A549 (cell line): Measurements from ENCODE around the gene CCDC33. TPM values are rescaled to one million over a fixed set of nuclear protein-coding genes. Genes with fewer than 3 reads are reported as not detected.

Experiments
- ATAC-seq, 2 experiments: fragments of 200-7000 bp in 1 of 2; fragments of >200 bp in 1 of 2; cut with Nextera tagmentation in 1 of 2; cut with Tn5 transposase in 1 of 2; 3 replicates each; pipeline versions ENCODE4 v1.8.0 to v1.9.1; 2018 to 2020; ENCODE audit warnings: mild to moderate bottlenecking in 1 of 2, moderate library complexity in 1 of 2
- CTCF ChIA-PET: fragments of 300-600 bp; sonication (Branson Sonifier 250); formaldehyde crosslinking; extraction: SDS; loops from one replicate; lab custom pipeline; 2021; ENCODE audit warnings: antibody characterized with exemption, inconsistent platforms; lab: Yijun Ruan, JAX
- POLR2A ChIA-PET: fragments of 350-600 bp; formaldehyde crosslinking; extraction: SDS; loops from one replicate; lab custom pipeline; 2021; ENCODE audit warnings: antibody characterized with exemption, inconsistent platforms; lab: Yijun Ruan, JAX
- DNase-seq, 2 experiments: peaks; one replicate each; pipeline versions ENCODE4 v3.0.0 to v3.0.0-alpha.2; 2011 to 2016; ENCODE audit warnings: low read depth in 1 of 2, low spot score in 1 of 2
- FAIRE-seq: peaks from 2 replicates; lab custom pipeline; 2011; peaks lifted over from hg19 to GRCh38; lab: Jason Lieb, UNC
- H3K27ac ChIP-seq, 2 experiments: fragments of >200 bp; sonication (Bioruptor Twin); formaldehyde crosslinking; 3 replicates each; pipeline ENCODE4 v1.5.1; 2016 to 2017
- H3K4me1 ChIP-seq: fragments of >200 bp; sonication (Bioruptor Twin); formaldehyde crosslinking; 3 replicates; pipeline ENCODE4 v1.6.1; 2016
- H3K4me2 ChIP-seq: fragments of >200 bp; sonication (Bioruptor Twin); formaldehyde crosslinking; 3 replicates; pipeline ENCODE4 v1.6.1; 2016
- H3K4me3 ChIP-seq: fragments of >200 bp; sonication (Bioruptor Twin); formaldehyde crosslinking; 3 replicates; pipeline ENCODE4 v1.5.1; 2016
- H3K9me3 ChIP-seq: fragments of >200 bp; sonication (Bioruptor Twin); formaldehyde crosslinking; 3 replicates; pipeline ENCODE4 v1.6.1; 2016
- BCL3 ChIP-seq: fragments of >200 bp; sonication (Bioruptor Twin); formaldehyde crosslinking; IDR thresholded peaks from 3 replicates; pipeline ENCODE4 v1.6.1; 2016
- BHLHE40 ChIP-seq: IDR thresholded peaks from 2 replicates; pipeline ENCODE4 v1.6.1; 2012; ENCODE audit warnings: low read depth, low read length, inconsistent platforms
- CBX2 ChIP-seq: fragments of 200-600 bp; sonication (generic); IDR thresholded peaks from 2 replicates; pipeline ENCODE4 v1.6.1; 2016; ENCODE audit warnings: low read depth, mild to moderate bottlenecking, borderline replicate concordance
- CBX8 ChIP-seq: fragments of 200-600 bp; sonication (generic); IDR thresholded peaks from 2 replicates; pipeline ENCODE4 v1.6.1; 2016
- CHD2 ChIP-seq: fragments of 150-350 bp; IDR thresholded peaks from 2 replicates; pipeline ENCODE4 v1.6.1; 2014; ENCODE audit warnings: low read length; ENCODE audit not compliant: partially characterized antibody
- CTCF ChIP-seq: fragments of >200 bp; sonication (Bioruptor Twin); formaldehyde crosslinking; IDR thresholded peaks from 3 replicates; pipeline ENCODE4 v1.5.1; 2016
- EHMT2 ChIP-seq: fragments of 200-600 bp; sonication (generic); IDR thresholded peaks from 2 replicates; pipeline ENCODE4 v1.6.1; 2016; ENCODE audit warnings: antibody characterized with exemption, low read depth, mild to moderate bottlenecking, moderate library complexity
- FOXS1 ChIP-seq: fragments of 250-450 bp; sonication (Bioruptor Pico); IDR thresholded peaks from 2 replicates; pipeline ENCODE4 v1.5.0; 2020; ENCODE audit warnings: mild to moderate bottlenecking, moderate library complexity
- GATA3 ChIP-seq: IDR thresholded peaks from 2 replicates; pipeline ENCODE4 v1.6.1; 2012; ENCODE audit warnings: borderline replicate concordance
- HDAC2 ChIP-seq: fragments of 200-600 bp; sonication (generic); IDR thresholded peaks from 2 replicates; pipeline ENCODE4 v1.6.1; 2016
- HEYL ChIP-seq: fragments of 250-450 bp; sonication (Bioruptor Pico); IDR thresholded peaks from 2 replicates; pipeline ENCODE4 v1.8.0; 2021; ENCODE audit warnings: mild to moderate bottlenecking, moderate library complexity
- HMGXB4 ChIP-seq: fragments of 250-450 bp; sonication (Bioruptor Pico); IDR thresholded peaks from 2 replicates; pipeline ENCODE4 v1.5.0; 2021; ENCODE audit warnings: mild to moderate bottlenecking, moderate library complexity, borderline replicate concordance
- HOXB13 ChIP-seq: fragments of 250-450 bp; sonication (Bioruptor Pico); IDR thresholded peaks from 2 replicates; pipeline ENCODE4 v1.5.0; 2020; ENCODE audit warnings: low read depth, mild to moderate bottlenecking, moderate library complexity
- JUNB ChIP-seq: fragments of >200 bp; sonication (Bioruptor Twin); formaldehyde crosslinking; IDR thresholded peaks from 2 replicates; pipeline ENCODE4 v1.6.1; 2016
- KDM1A ChIP-seq: fragments of 200-600 bp; sonication (generic); IDR thresholded peaks from 2 replicates; pipeline ENCODE4 v1.6.1; 2016; ENCODE audit warnings: low read depth, mild to moderate bottlenecking
- KDM5A ChIP-seq: fragments of 200-600 bp; sonication (generic); IDR thresholded peaks from 2 replicates; pipeline ENCODE4 v1.6.1; 2016; ENCODE audit warnings: antibody characterized with exemption, mild to moderate bottlenecking
- NR3C1 ChIP-seq: fragments of >200 bp; sonication (Bioruptor Twin); formaldehyde crosslinking; IDR thresholded peaks from 3 replicates; pipeline ENCODE4 v1.6.1; 2017
- PHF8 ChIP-seq: fragments of 200-600 bp; sonication (generic); IDR thresholded peaks from 2 replicates; pipeline ENCODE4 v1.6.1; 2016; ENCODE audit warnings: low read depth, mild to moderate bottlenecking, antibody characterized with exemption, moderate library complexity, borderline replicate concordance
- POLR2AphosphoS2 ChIP-seq: conservative IDR thresholded peaks from 2 replicates; pipeline ENCODE4 v1.6.1; 2012; ENCODE audit warnings: low read length, improper control_type of control experiment, inconsistent platforms
- RARB ChIP-seq: fragments of 250-450 bp; sonication (Bioruptor Pico); IDR thresholded peaks from 2 replicates; pipeline ENCODE4 v1.8.0; 2021; ENCODE audit warnings: mild to moderate bottlenecking, moderate library complexity
- TFCP2L1 ChIP-seq: fragments of 250-450 bp; sonication (Bioruptor Pico); IDR thresholded peaks from 2 replicates; pipeline ENCODE4 v1.5.0; 2021; ENCODE audit warnings: mild to moderate bottlenecking
- ZC3H11A ChIP-seq: fragments of 450-650 bp; IDR thresholded peaks from 2 replicates; pipeline ENCODE4 v1.6.1; 2014; ENCODE audit warnings: antibody characterized with exemption, mild to moderate bottlenecking
- ZFP36 ChIP-seq: fragments of 450-650 bp; IDR thresholded peaks from 2 replicates; pipeline ENCODE4 v1.6.1; 2014; ENCODE audit warnings: borderline replicate concordance; ENCODE audit not compliant: partially characterized antibody
- ZNF302 ChIP-seq: fragments of 250-450 bp; sonication (Bioruptor Pico); IDR thresholded peaks from 2 replicates; pipeline ENCODE4 v1.9.0; 2021; ENCODE audit warnings: inconsistent platforms, mild to moderate bottlenecking, moderate library complexity
- WGBS: methylation state at CpG from one replicate; pipeline ENCODE4 v1.1.6; 2017; ENCODE audit errors: missing lambda C conversion rate; 5-methylcytosine and 5-hydroxymethylcytosine counted together
- polyA plus RNA-seq, 4 experiments: library from polyadenylated mRNA; depleted of rRNA in 3 of 4; stranded (reverse); fragments of >200 nt; fragmentation: RNase III in 1 of 4; extraction: RNeasy Plus Mini Kit Qiagen cat#74134 plus additional on column Dnase treatment in 1 of 4; gene quantifications; 2 replicates in 3 of 4; 3 replicates in 1 of 4; pipeline ENCODE4 v1.2.3, GENCODE V29; 2011 to 2017
- TF ChIP-seq, protein P1 (sequence below): fragments of >200 bp; sonication (Bioruptor Twin); formaldehyde crosslinking; IDR thresholded peaks from 2 replicates; pipeline ENCODE4 v1.6.1; 2016

The CCDC33 gene
- polyA plus RNA-seq, 2 of the 4 experiments (the other 2 are of a cell fraction): 5.9 to 9.2 TPM

DNA sequence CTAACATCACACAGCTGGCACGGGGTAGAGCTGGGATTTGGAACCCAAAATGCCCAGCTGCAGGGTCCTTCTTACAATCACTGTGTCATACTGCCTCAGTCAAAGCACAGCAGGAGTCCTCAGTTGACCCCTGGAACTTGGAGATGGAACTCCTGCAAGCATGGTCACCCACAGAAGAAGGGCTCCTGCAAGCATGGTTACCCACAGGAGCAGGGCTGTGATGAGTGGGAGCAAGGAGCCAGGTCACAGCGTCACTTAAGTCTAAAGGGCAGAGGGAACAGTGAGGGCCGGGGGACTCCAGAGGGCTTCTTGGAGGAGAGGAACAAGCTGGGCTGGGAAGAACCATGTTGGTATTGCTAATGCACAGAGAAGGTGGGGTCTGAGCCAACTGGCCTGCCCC lies 24.9 kb downstream of the CCDC33 start:
- Histone ChIP-seq H3K4me1 (no peaks in the 10 kb centered on the region), H3K4me2 (no peak overlapping the region), H3K27ac (no peak overlapping the region), H3K4me3 (no peak overlapping the region), H3K9me3 (no peaks in the 10 kb centered on the region)
- TF ChIP-seq TFCP2L1 (CRISPR knock-in tag) (no peak), HOXB13 (no peak), HDAC2 (no peak), JUNB (no peak), KDM1A (no peak), GATA3 (no peak), HMGXB4 (no peak), FOXS1 (CRISPR knock-in tag) (no peak), BCL3 (no peak), ZNF302 (CRISPR knock-in tag) (no peak), PHF8 (no peak), CHD2 (no peak), POLR2AphosphoS2 (no peak), HEYL (no peak), ZFP36 (no peak), NR3C1 (no peak), EHMT2 (no peak), CTCF (no peak), CBX2 (no peak), CBX8 (no peak)
- CTCF ChIA-PET: interaction anchor here (0.9 kb wide), 1 partner anchor 16 kb away, joined by 3 read pairs; no protein-coding TSS in a partner anchor
- no peak for FAIRE-seq
- DNase-seq: no peak
- POLR2A ChIA-PET: no interaction called here
- WGBS: 56% methylated on average over 3 of the region's 3 CpGs
- ATAC-seq: no peak

DNA sequence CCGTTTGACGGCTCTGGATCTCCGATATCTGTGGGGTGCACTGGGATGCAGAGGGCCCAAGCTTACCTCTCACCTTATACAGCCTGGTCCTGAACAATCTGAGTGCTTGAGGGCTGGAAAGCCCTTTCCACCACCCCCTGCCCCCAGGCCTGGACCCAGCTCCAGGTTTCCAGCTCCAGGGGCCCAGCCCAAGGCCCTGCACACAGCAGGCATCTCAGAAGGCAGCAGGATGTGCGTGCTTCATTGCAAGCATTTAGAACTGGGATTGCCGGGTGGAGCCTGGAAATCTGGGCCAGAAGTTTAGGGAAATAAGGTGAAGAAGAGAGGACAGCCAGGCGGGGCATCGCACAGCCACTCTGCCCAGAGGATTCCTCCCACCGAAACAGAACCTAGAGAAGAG lies 25.6 kb downstream of the CCDC33 start:
- 77% methylated on average over 7 of the region's 8 CpGs for whole genome bisulfite sequencing
- FAIRE-seq: no peak
- no peaks in the 10 kb centered on the region for H3K4me1 ChIP-seq

More for the DNA sequence above, 25.6 kb downstream of the CCDC33 start:
- ATAC-seq (no peak), DNase-seq (no peak)
- ChIA-PET POLR2A (no interaction called here), CTCF (interaction anchor here (0.6 kb wide), 1 partner anchor 116 kb away, joined by 5 read pairs; no protein-coding TSS in a partner anchor)
- Histone ChIP-seq H3K27ac (no peak overlapping the region), H3K4me2 (no peak overlapping the region), H3K4me3 (no peak overlapping the region), H3K9me3 (no peaks in the 10 kb centered on the region)
- TF ChIP-seq FOXS1 (CRISPR knock-in tag) (no peak), EHMT2 (no peak), KDM5A (no peak), RARB (CRISPR knock-in tag) (no peak), ZNF302 (CRISPR knock-in tag) (no peak), JUNB (no peak), BHLHE40 (no peak), ZC3H11A (no peak)
- TF ChIP-seq, protein P1, sequence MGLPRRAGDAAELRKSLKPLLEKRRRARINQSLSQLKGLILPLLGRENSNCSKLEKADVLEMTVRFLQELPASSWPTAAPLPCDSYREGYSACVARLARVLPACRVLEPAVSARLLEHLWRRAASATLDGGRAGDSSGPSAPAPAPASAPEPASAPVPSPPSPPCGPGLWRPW: no peak
